Lower leg skin (tissue), 3 donors: ENCODE measurements around the gene CERK.

ENCODE experiments used
- CTCF ChIP-seq, 3 donors: fragments of 450-650 bp; IDR thresholded peaks; one replicate each; pipeline ENCODE4 v1.5.1; 2016; ENCODE audit warnings: antibody characterized with exemption in 3 of 3, mild to moderate bottlenecking in 3 of 3, moderate library complexity in 2 of 3
- POLR2A ChIP-seq, 2 donors: fragments of 450-650 bp; IDR thresholded peaks; one replicate each; pipeline ENCODE4 v1.6.1; 2016 to 2017; ENCODE audit warnings: antibody characterized with exemption in 2 of 2, mild to moderate bottlenecking in 1 of 2, moderate library complexity in 1 of 2

GRCh38 chr22:46726066-46726985 is 11.7 kb downstream of the CERK start:
- TF ChIP-seq CTCF (IDR thresholded peaks at IDR 0.05), result no peak
- no peak for TF ChIP-seq POLR2A (IDR thresholded peaks at IDR 0.05)
